NCI-H2171 (cell line): ENCODE data around the gene SFT2D3.

Experiments used
- DNase-seq: peaks from one replicate; lab custom pipeline; 2025; lab: John Stamatoyannopoulos, UW

SFT2D3 gene

DNA sequence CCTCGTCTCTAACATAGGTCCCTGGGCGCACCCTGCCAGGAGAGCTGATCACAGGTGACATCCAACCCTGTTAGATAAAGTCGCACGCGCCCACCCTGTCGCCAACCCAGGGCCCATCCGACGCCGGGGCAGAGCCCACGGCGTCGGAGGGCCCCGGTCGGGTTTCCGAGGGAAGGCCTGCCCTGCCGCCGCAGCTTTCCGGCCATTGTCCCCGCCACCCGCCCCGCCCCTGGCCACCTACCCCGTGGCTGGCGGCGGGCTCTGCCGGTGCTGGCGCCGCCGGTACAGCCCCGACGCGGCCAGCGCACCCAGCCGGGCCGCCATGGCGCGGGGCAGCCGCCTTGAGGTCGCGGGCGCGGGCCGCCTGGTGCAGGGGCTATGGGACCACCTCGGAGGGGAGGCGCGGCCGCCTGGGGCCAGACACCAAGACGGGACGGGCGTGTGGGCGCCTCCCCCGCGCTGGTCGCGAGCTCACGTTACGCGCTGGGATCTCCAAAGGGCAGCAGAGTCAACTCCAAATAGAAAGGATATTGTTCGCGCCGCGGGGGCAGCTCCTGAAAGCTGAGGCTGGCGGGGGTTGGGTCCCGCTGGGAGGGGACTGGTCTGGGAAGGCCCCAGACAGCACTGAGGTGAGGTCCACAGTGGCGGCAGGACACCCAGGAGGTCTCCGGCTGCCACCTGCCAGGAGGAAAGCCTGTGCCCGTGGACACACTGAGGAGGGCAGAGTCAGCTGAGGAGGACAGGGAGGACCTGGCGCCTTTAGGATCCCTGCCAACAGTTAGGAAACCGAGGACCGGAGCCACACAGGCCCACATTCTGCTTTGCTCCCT is 37.0 kb upstream of the SFT2D3 start:
- DNase-seq = no peak

GRCh38 chr2:127664895-127665225 is 36.4 kb upstream of the SFT2D3 start:
- no peak for DNase-seq

GRCh38 chr2:127665267-127665893 is 35.9 kb upstream of the SFT2D3 start:
- DNase-seq = no peak

GRCh38 chr2:127669056-127669455 is 32.2 kb upstream of the SFT2D3 start:
- DNase-seq = no peak

GRCh38 chr2:127670055-127670956 is 31.0 kb upstream of the SFT2D3 start:
- DNase-seq = no peak

GRCh38 chr2:127670957-127671290 is 30.4 kb upstream of the SFT2D3 start:
- DNase-seq = no peak

DNA sequence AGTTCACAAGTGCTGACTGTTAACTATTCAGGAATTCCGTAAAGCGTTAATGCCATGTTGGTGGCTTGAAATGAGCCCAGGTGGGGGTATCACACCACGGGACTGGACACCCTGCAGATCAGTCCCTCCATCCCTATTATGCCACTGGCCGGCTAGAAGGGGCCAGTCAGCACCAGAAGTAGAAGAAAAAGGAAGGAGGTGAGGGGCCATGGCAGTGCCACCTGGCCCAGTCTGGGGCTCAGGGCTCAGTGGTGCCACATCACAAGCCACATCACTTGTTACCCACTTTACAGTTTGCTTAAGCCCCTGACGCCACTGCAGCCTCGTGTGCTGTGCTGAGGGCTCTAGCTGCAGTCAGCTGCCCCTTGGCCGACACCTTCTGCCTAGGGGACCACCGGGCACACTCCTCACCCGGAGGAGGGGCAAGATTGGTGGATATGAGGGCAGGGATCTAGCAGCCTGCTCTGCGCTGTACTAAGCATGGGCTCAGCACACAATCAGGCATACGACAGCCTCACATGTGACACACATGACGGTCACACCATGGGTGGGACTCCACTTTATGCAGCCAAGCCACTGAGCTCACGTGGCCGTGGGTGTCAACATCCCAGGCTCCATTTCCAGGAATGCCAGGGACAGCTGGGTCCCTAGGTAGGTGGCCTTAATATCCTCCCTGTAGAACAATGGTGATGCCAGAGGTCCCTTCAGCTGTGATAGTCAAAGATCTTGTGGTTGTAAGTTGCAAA is 29.6 kb upstream of the SFT2D3 start:
- DNase-seq = no peak

DNA sequence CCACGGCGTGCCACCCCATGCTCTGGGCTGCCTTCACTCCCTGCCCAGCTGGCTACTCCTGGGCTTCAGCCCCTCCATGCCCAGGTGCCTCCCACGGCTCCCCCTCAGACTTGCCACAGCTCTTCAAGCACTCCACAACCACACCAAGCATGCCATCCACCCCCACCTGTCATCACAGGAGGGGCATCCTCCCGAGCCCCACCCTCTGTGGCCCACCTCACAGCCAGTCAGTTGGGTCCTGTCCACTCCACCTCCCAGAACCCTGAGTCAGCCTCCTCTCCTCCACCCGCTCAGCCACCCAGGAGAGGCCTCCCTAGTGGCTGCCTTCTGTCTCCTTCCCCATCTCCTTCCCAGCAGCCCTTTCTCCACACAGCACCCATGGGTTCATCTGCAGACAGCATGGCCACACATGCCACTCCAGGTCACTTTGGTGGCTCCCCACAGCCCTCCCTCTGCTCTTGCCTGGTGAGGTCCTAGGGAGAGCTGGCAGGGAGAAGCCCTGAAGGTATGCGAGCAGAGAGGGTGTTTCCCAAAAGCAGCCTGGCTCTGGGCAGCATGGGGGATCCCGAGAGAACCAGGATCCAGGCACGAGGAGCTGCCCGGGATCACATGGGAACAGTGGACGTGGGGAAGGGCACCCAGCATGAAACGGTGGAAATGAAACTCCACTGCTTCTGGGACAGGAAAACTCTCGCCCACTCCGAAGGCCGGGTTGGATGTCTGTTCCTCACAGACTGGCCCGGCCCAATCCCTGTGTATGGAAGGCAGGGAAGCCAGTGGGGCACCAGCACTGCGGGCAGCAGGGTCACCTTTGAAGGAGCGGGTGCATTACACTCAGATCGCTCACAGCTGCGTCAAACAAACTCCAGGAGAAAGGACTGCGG is 28.7 kb upstream of the SFT2D3 start:
- no peak for DNase-seq

- no peak for DNase-seq
Observed at GRCh38 chr2:127673291-127674069, 27.8 kb upstream of the SFT2D3 start.

- DNase-seq = peak; percentile 37
Observed at GRCh38 chr2:127674241-127675209, 26.8 kb upstream of the SFT2D3 start.

DNA sequence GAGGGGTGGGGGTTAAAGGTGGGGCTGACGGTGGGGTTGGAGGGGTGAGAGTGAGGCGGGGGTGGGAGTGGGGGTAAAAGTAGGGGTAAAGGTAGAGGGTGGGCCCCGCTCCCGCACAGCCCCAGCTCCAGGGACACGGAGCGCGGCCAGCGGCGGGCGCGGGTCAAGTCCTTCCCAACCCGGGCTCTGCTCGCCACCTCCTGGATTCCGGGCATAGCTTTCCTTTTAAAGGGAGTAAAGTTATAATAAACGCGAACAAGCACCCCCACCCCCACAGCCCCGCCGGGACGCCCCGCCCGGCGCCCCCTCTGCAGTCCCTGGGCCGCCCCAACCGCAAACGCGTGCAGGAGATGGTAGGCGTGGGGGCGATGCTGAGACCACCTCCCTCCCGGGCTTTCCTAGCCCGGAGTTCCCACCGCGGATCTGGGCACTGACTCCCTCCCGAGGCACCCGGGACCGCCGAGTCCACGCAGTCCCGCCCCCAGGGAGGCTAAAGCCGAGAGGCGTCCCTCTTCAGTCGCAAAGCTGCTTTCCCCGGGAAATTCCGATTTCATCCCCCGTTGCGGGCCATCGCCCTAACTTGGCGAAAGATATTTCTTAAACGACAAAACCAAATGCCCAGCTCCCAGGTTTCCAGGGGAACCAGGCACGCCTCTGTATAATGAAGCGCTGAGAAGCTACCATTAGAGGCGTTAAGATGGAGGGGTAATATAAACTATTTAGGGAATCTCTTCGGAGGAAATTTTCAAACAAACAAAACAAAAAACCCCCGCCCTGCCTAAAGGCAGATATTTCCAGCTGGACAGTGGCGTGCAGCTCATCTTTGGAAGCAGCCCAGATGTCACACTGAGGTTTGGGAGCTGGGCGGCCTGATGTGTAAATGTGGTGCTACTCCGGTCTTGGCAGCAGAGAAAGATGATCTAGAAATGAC is 25.7 kb upstream of the SFT2D3 start, which contains the start of gene LIMS2:
TSS of gene LIMS2 (minus strand) at position 200 of the 931 bp plus-strand sequence. CDS start 506 bp downstream, outside the sequence.
- no peak for DNase-seq

DNA sequence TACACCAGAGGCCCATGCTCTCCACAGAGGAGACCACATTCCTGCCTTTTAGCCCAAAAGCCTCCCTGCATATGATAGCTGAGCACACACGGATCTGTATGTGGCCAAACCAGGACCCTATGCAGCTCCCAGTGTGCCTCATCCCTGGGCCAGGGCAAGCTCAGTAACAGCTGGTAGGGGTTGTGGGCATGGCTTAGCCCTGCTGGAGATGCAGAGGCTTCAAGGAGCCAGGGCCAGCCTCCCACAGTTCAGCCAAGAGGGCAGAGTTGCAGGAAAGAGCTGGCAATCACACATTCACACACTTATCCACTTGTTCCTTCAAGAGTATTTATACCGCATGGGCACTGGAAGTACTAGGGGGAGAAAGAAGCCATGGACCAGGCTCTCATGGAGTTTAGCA is 24.4 kb upstream of the SFT2D3 start:
- no peak for DNase-seq

GRCh38 chr2:127678531-127678930 is 22.8 kb upstream of the SFT2D3 start:
- DNase-seq = no peak

- no peak for DNase-seq
Observed at GRCh38 chr2:127678991-127679390, 22.3 kb upstream of the SFT2D3 start.

GRCh38 chr2:127679680-127680361 is 21.5 kb upstream of the SFT2D3 start:
- DNase-seq = no peak

GRCh38 chr2:127680706-127681287 is 20.5 kb upstream of the SFT2D3 start:
- DNase-seq = no peak

DNA sequence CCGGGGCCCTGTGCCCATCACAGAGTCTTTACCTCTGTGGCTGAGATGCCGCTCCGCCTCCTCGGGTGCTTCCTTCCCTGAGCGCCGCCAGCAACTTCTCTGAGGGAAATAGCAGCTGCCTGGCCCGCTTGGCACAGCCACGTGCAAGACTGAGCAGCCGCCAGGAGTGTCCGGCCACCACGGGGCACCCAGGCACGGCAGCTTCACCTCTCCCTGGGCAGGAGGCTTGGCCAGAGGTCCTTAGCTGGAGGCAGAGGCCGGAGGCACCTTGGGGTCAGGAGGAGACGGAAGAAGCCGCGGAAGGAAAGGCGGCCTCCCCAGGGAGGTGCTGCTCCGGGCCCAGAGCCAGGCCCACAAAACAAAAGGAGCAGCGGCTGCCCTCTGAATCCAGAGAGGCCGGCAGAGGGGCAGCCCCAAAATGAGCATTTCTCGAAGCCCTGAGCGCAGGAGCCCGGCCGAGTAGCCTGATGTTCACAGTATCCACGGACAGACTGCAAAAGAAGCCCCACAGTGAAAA is 20.0 kb upstream of the SFT2D3 start:
- no peak for DNase-seq
